ENCODE data around the gene PRIM1. TPM values are rescaled to one million over a fixed set of nuclear protein-coding genes. Genes with fewer than 3 reads are reported as not detected.
A peak's percentile ranks its signal among the peaks of the same experiment; 100 is the strongest.
"Not testable (repeated sequence)": the region's sequence is repeated elsewhere in the genome, so short reads cannot be mapped to it uniquely, and the experiment has no call there.

The PRIM1 gene
- 10 to 100 TPM; 33.2 to 43.5 TPM for total RNA-seq

GRCh38 chr12:56751712-56752598 is at the start of gene PRIM1:
PRIM1 (minus strand) TSS chr12:56752323; CDS start chr12:56752298, 25 bp downstream.
- H3K36me3 Mint-ChIP-seq: peaks cover 16% of the 10 kb centered on the region
- H3K27me3 Mint-ChIP-seq: no peaks in the 10 kb centered on the region
- H3K4me1 Mint-ChIP-seq (ENCODE audit: low read depth in 2 of 2): peaks cover 20 to 33% of the 10 kb centered on the region in 2 donors
- no peaks in the 10 kb centered on the region for H3K9me3 Mint-ChIP-seq
- DNase-seq (ENCODE audit: low spot score): peak; percentile 95
- peak within 1 kb of the TSS; percentile 97 for H3K4me3 Mint-ChIP-seq
- ATAC-seq: peak; percentile 94 to 97
- peak within 1 kb of the TSS; percentile 94 to 97 for H3K27ac Mint-ChIP-seq

GRCh38 chr12:56800221-56800620 is 48.1 kb upstream of the PRIM1 start:
- Mint-ChIP-seq H3K4me1 (ENCODE audit: low read depth in 2 of 2) (no peaks in the 10 kb centered on the region), H3K36me3 (no peaks in the 10 kb centered on the region), H3K4me3 (no peak overlapping the region), H3K9me3 (no peaks in the 10 kb centered on the region), H3K27me3 (no peaks in the 10 kb centered on the region), H3K27ac (no peak overlapping the region)
- DNase-seq (ENCODE audit: low spot score): no peak
- no peak for ATAC-seq

GRCh38 chr12:56799345-56799744 is 47.2 kb upstream of the PRIM1 start:
- DNase-seq (ENCODE audit: low spot score); ATAC-seq; H3K27ac Mint-ChIP-seq; H3K36me3 Mint-ChIP-seq; H3K9me3 Mint-ChIP-seq; H3K4me1 Mint-ChIP-seq (ENCODE audit: low read depth in 2 of 2); H3K4me3 Mint-ChIP-seq; H3K27me3 Mint-ChIP-seq: not testable (repeated sequence)

GRCh38 chr12:56795791-56796190 is 43.7 kb upstream of the PRIM1 start:
- H3K27me3 Mint-ChIP-seq; DNase-seq (ENCODE audit: low spot score); H3K27ac Mint-ChIP-seq; H3K36me3 Mint-ChIP-seq; ATAC-seq; H3K9me3 Mint-ChIP-seq; H3K4me1 Mint-ChIP-seq (ENCODE audit: low read depth in 2 of 2); H3K4me3 Mint-ChIP-seq: not testable (repeated sequence)

GRCh38 chr12:56795046-56795562 is 43.0 kb upstream of the PRIM1 start:
- not testable (repeated sequence) for H3K27me3 Mint-ChIP-seq; H3K4me1 Mint-ChIP-seq (ENCODE audit: low read depth in 2 of 2); DNase-seq (ENCODE audit: low spot score); H3K9me3 Mint-ChIP-seq; H3K27ac Mint-ChIP-seq; H3K36me3 Mint-ChIP-seq; ATAC-seq
- peak overlapping the region; percentile 52 for H3K4me3 Mint-ChIP-seq

DNA sequence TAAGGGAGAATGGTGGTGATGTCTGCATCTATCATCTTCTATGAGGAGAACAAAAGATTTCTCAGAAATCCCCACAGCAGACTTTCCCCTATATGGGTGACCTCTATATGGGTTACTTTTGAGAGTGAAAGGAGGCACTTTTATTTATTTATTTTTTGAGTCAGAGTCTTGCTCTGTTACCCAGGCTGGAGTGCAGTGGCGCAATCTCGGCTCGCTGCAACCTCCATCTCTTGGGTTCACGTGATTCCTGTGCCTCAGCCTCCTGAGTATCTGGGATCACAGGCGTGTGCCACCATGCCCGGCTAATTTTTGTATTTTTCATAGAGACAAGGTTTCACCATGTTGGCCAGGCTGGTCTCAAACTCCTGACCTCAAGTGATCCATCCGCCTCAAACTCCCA is 41.0 kb upstream of the PRIM1 start:
- H3K4me3 Mint-ChIP-seq; H3K36me3 Mint-ChIP-seq; H3K4me1 Mint-ChIP-seq (ENCODE audit: low read depth in 2 of 2); H3K27ac Mint-ChIP-seq; H3K27me3 Mint-ChIP-seq; DNase-seq (ENCODE audit: low spot score); ATAC-seq; H3K9me3 Mint-ChIP-seq: not testable (repeated sequence)

GRCh38 chr12:56792678-56793077 is 40.6 kb upstream of the PRIM1 start:
- H3K36me3 Mint-ChIP-seq: no peaks in the 10 kb centered on the region
- ATAC-seq (no peak), DNase-seq (ENCODE audit: low spot score) (no peak)
- no peaks in the 10 kb centered on the region for H3K9me3 Mint-ChIP-seq
- peaks cover 0 to 3% of the 10 kb centered on the region in 2 donors for H3K4me1 Mint-ChIP-seq (ENCODE audit: low read depth in 2 of 2)
- H3K27ac Mint-ChIP-seq: no peak overlapping the region
- H3K27me3 Mint-ChIP-seq: peaks cover 2 to 4% of the 10 kb centered on the region in 2 donors
- H3K4me3 Mint-ChIP-seq: no peak overlapping the region

DNA sequence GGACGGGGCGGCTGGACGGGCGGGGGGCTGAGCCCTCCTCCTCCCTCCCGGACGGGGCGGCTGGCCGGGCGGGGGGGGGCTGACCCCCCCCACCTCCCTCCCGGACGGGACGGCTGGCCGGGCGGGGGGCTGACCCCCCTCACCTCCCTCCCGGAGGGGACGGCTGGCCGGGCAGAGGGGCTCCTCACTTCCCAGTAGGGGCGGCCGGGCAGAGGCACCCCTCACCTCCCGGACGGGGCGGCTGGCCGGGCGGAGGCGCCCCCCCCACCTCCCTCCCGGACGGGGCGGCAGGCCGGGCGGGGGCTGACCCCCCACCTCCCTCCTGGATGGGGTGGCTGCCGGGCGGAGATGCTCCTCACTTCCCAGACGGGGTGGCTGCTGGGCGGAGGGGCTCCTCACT is 37.3 kb upstream of the PRIM1 start:
- not testable (repeated sequence) for ATAC-seq; H3K4me3 Mint-ChIP-seq; H3K27me3 Mint-ChIP-seq; H3K9me3 Mint-ChIP-seq; DNase-seq (ENCODE audit: low spot score); H3K27ac Mint-ChIP-seq; H3K36me3 Mint-ChIP-seq; H3K4me1 Mint-ChIP-seq (ENCODE audit: low read depth in 2 of 2)

DNA sequence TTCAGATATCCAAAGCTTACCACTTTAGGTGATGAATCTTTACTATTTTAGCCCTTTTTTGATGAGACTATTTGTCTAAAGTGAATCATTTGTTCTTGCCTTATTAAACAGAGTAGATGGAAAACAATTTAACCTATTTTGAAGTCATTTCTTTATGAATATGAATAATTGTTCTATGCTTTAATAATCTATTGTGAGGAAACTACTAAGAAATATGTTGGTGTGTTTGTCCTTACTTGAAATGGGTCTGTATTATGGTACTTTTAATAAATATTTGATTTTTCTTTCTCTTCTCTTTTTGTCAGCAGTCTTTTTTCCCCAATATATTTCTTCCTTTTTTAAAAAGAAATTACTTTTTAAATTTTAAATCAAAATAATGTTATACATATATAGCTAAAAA is 35.4 kb upstream of the PRIM1 start:
- Mint-ChIP-seq H3K4me1 (ENCODE audit: low read depth in 2 of 2) (no peaks in the 10 kb centered on the region), H3K4me3 (no peak overlapping the region), H3K27ac (no peak overlapping the region), H3K27me3 (peaks cover 3% of the 10 kb centered on the region in 2 donors), H3K9me3 (no peaks in the 10 kb centered on the region), H3K36me3 (no peaks in the 10 kb centered on the region)
- no peak for DNase-seq (ENCODE audit: low spot score)
- ATAC-seq: no peak

DNA sequence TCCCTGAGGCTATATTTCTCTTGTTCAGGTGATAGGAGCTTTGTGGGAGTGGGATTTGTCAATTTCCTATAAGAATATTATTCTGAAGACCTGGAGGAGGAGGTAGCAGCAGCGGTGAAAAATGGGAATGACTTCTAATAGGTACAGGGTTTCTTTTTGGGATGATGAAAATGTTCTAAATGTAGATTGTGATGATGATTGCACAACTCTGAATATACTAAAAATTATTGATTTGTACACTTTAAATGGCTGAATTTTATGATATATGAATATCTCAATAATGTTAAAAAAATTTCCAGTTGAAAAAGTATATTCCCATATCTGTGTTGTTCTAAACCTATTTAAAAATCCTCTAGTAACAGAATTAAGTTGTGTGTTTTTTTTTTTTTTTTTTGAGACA is 33.8 kb upstream of the PRIM1 start:
- H3K27me3 Mint-ChIP-seq: peaks cover 0 to 2% of the 10 kb centered on the region in 2 donors
- H3K27ac Mint-ChIP-seq: no peak overlapping the region
- H3K36me3 Mint-ChIP-seq: no peaks in the 10 kb centered on the region
- H3K4me3 Mint-ChIP-seq: no peak overlapping the region
- ATAC-seq: no peak
- no peaks in the 10 kb centered on the region for H3K4me1 Mint-ChIP-seq (ENCODE audit: low read depth in 2 of 2)
- no peaks in the 10 kb centered on the region for H3K9me3 Mint-ChIP-seq
- no peak for DNase-seq (ENCODE audit: low spot score)

GRCh38 chr12:56785141-56785865 is 33.2 kb upstream of the PRIM1 start:
- Mint-ChIP-seq H3K9me3 (no peaks in the 10 kb centered on the region), H3K36me3 (no peaks in the 10 kb centered on the region), H3K27ac (no peak overlapping the region), H3K4me3 (no peak overlapping the region), H3K27me3 (peaks cover 0 to 2% of the 10 kb centered on the region in 2 donors), H3K4me1 (ENCODE audit: low read depth in 2 of 2) (no peaks in the 10 kb centered on the region)
- peak in 1 of 2 donors; percentile 53 for ATAC-seq
- DNase-seq (ENCODE audit: low spot score): no peak

GRCh38 chr12:56781726-56782125 is 29.6 kb upstream of the PRIM1 start:
- DNase-seq (ENCODE audit: low spot score): no peak
- Mint-ChIP-seq H3K27ac (no peak overlapping the region), H3K9me3 (no peaks in the 10 kb centered on the region), H3K4me3 (no peak overlapping the region), H3K27me3 (peaks cover 0 to 2% of the 10 kb centered on the region in 2 donors), H3K36me3 (no peaks in the 10 kb centered on the region), H3K4me1 (ENCODE audit: low read depth in 2 of 2) (no peaks in the 10 kb centered on the region)
- ATAC-seq: no peak

GRCh38 chr12:56778756-56779155 is 26.6 kb upstream of the PRIM1 start:
- Mint-ChIP-seq H3K4me3 (no peak overlapping the region), H3K36me3 (no peaks in the 10 kb centered on the region), H3K27ac (no peak overlapping the region), H3K27me3 (no peaks in the 10 kb centered on the region), H3K9me3 (no peaks in the 10 kb centered on the region), H3K4me1 (ENCODE audit: low read depth in 2 of 2) (no peaks in the 10 kb centered on the region)
- DNase-seq (ENCODE audit: low spot score) (no peak), ATAC-seq (no peak)

DNA sequence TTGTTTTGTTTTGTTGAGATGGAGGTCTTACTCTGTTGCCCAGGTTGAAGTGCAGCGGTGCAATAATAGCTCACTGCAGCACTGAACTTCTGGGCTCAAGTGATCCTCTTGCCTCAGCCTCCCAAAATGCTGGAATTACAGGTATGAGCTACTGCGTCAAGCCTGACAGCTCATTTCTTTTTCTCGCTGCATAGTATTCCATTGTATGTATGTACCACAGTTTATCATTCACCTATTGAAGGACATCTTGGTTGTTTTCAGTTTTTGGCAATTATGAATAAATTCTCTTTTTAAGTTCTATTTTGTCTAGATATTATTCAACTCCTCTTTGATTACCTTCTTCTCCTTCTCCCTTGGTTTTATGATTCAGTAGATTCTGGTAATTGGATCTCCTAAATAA is 24.5 kb upstream of the PRIM1 start:
- Mint-ChIP-seq H3K27me3 (no peaks in the 10 kb centered on the region), H3K9me3 (no peaks in the 10 kb centered on the region), H3K4me3 (no peak overlapping the region), H3K4me1 (ENCODE audit: low read depth in 2 of 2) (no peaks in the 10 kb centered on the region), H3K27ac (no peak overlapping the region), H3K36me3 (no peaks in the 10 kb centered on the region)
- ATAC-seq: no peak
- no peak for DNase-seq (ENCODE audit: low spot score)
